K562 (cell line): ENCODE results near the gene GIGYF2. TPM values are rescaled to one million over a fixed set of nuclear protein-coding genes. Genes with fewer than 3 reads are reported as not detected.

Experiments
- AFF1 ChIP-seq, 2 experiments: fragments of 450-650 bp; IDR thresholded peaks; 2 replicates each; pipeline ENCODE4 v1.6.1; 2018; ENCODE audit warnings: mild to moderate bottlenecking in 2 of 2, low read depth in 1 of 2; ENCODE audit not compliant: partially characterized antibody in 2 of 2
- KLF1 ChIP-seq: fragments of 450-650 bp; IDR thresholded peaks from 2 replicates; pipeline ENCODE4 v1.6.1; 2016; ENCODE audit warnings: missing genetic modification characterization, missing compliant biosample characterization
- LEF1 ChIP-seq: fragments of 450-650 bp; IDR thresholded peaks from 2 replicates; pipeline ENCODE4 v1.6.1; 2016; ENCODE audit warnings: mild to moderate bottlenecking
- MAZ ChIP-seq, 2 experiments: fragments of 450-650 bp in 1 of 2; sonication (generic) in 1 of 2; formaldehyde crosslinking; IDR thresholded peaks in 1 of 2; conservative IDR thresholded peaks in 1 of 2; 2 replicates each; pipeline versions ENCODE4 v1.4.0 to v1.5.0; 2020; ENCODE audit warnings: mild to moderate bottlenecking in 1 of 2, missing genetic modification reagents in 1 of 2
- NCOR1 ChIP-seq: fragments of 450-650 bp; IDR thresholded peaks from 2 replicates; pipeline ENCODE4 v1.6.1; 2016; ENCODE audit warnings: mild to moderate bottlenecking, moderate library complexity
- PML ChIP-seq: IDR thresholded peaks from 2 replicates; pipeline ENCODE4 v1.6.1; 2012; ENCODE audit warnings: low read length, inconsistent platforms
- POLR2G ChIP-seq: fragments of 200-400 bp; formaldehyde crosslinking; IDR thresholded peaks from 2 replicates; pipeline ENCODE4 v1.6.1; 2017; ENCODE audit warnings: low read depth, mild to moderate bottlenecking, antibody characterized with exemption, low read length, moderate library complexity
- PRMT5 ChIP-seq: sonication (generic); formaldehyde crosslinking; IDR thresholded peaks from 2 replicates; pipeline ENCODE4 v1.5.0; 2020; ENCODE audit warnings: missing genetic modification reagents
- PTBP1 ChIP-seq: fragments of 200-400 bp; formaldehyde crosslinking; IDR thresholded peaks from 2 replicates; pipeline ENCODE4 v1.6.1; 2017; ENCODE audit warnings: low read depth, low read length
- SMARCE1 ChIP-seq: fragments of 450-650 bp; IDR thresholded peaks from 2 replicates; pipeline ENCODE4 v1.7.1; 2016; ENCODE audit warnings: mild to moderate bottlenecking
- SREBF1 ChIP-seq: fragments of 150-350 bp; IDR thresholded peaks from 2 replicates; pipeline ENCODE4 v1.6.1; 2014; ENCODE audit warnings: antibody characterized with exemption, low read depth, low read length, borderline replicate concordance
- ZFP36 ChIP-seq: fragments of 150-350 bp; IDR thresholded peaks from 2 replicates; pipeline ENCODE4 v1.6.1; 2018; ENCODE audit warnings: low read length, low read depth; ENCODE audit not compliant: partially characterized antibody
- ZNF57 ChIP-seq: fragments of 450-650 bp; formaldehyde crosslinking; IDR thresholded peaks from 2 replicates; pipeline ENCODE4 v1.4.0; 2020; ENCODE audit warnings: mild to moderate bottlenecking, moderate library complexity
- polyA plus RNA-seq, 8 experiments: library from polyadenylated mRNA; depleted of rRNA in 4 of 8; stranded (reverse) in 5 of 8; unstranded in 3 of 8; fragments of >200 nt; fragmentation: Nextera tagmentation in 2 of 8; fragmentation: Illumina TruSeq in 1 of 8; extraction: Ambion mirVana in 2 of 8; extraction: Trizol in 1 of 8; gene quantifications; 2 replicates each; pipeline versions ENCODE4 v1.2.1 to v1.2.3, GENCODE V29; 2011 to 2014; ENCODE audit warnings: inconsistent platforms in 1 of 8, missing spikeins in 1 of 8
- total RNA-seq, 7 experiments: library from RNA; depleted of rRNA in 6 of 7; stranded (reverse); fragments of >200 nt in 6 of 7; fragmentation: Illumina TruSeq in 2 of 7; extraction: Trizol in 2 of 7; gene quantifications; 2 replicates each; pipeline versions ENCODE4 v1.2.1 to v1.2.3, GENCODE V29; 2011 to 2021; ENCODE audit warnings: low replicate concordance in 1 of 7
- TF ChIP-seq, protein P1 (sequence below), 2 experiments: IDR thresholded peaks; 2 replicates each; pipeline ENCODE4 v1.6.1; 2011; ENCODE audit warnings: borderline replicate concordance in 1 of 2, control low read depth in 1 of 2, low read depth in 1 of 2, low read length in 1 of 2, mild to moderate bottlenecking in 1 of 2, mixed read lengths in 1 of 2, moderate library complexity in 1 of 2; ENCODE audit not compliant: insufficient read depth in 1 of 2, insufficient read length in 1 of 2, poor library complexity in 1 of 2, severe bottlenecking in 1 of 2; ENCODE audit errors: extremely low read depth in 1 of 2
- TF ChIP-seq, protein P2 (sequence below), 2 experiments: fragments of 450-650 bp; formaldehyde crosslinking in 1 of 2; IDR thresholded peaks; 2 replicates each; pipeline versions ENCODE4 v1.4.0 to v1.6.1; 2014 to 2020; ENCODE audit warnings: mild to moderate bottlenecking in 2 of 2, borderline replicate concordance in 1 of 2, low read depth in 1 of 2

The GIGYF2 gene
- total and polyA plus RNA-seq, 9 of the 15 experiments (the other 6 are each of a cell fraction or from before 2014, with no cell fraction given) = 12.7 to 52.7 (median 34.9) TPM

DNA sequence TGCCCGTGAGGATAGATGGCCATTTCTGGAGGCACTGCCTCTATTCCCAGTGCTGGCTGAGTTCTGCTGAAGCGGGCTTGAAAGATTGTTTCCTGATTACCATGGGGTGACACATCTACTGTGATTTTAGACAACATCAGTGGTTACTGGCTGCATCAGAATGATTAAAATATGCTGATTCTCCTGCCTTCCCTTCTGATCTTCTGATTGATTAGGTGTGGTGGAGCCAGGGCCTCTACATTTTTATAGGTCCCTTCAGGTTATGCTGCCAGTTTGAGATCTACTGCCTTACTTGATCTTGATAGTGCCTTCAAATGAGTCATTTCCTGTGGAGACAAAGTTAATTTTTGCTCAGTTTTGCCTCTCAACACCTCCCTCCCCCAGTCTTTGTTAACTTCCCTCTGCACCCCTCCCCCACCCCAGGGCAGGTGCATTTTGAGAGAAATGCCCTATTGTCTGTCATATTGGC is 141.3 kb downstream of the GIGYF2 start (continued):
- TF ChIP-seq SREBF1 (no peak), SMARCE1 (peak; percentile 89), MAZ (CRISPR knock-in tag; conservative IDR thresholded peaks at IDR 0.05 in 1 of 2, IDR thresholded peaks at IDR 0.05 in 1 of 2) (0 out of 4 replicates have a peak, but pooled peaks of 1 of the 2 experiments have one; percentile 27), PRMT5 (CRISPR knock-in tag) (no peak), ZNF57 (no peak), KLF1 (no peak), PTBP1 (no peak), ZFP36 (no peak), NCOR1 (0 out of 2 replicates have a peak, but pooled peaks have one; percentile 17), AFF1 (IDR thresholded peaks at IDR 0.05; ENCODE audit: low read depth in 1 of 2, partially characterized antibody in 2 of 2) (no peak), POLR2G (no peak), LEF1 (peak; percentile 66; the same call in 1 of the 2 replicates), PML (no peak)
- TF ChIP-seq, protein P1, sequence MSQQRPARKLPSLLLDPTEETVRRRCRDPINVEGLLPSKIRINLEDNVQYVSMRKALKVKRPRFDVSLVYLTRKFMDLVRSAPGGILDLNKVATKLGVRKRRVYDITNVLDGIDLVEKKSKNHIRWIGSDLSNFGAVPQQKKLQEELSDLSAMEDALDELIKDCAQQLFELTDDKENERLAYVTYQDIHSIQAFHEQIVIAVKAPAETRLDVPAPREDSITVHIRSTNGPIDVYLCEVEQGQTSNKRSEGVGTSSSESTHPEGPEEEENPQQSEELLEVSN (IDR thresholded peaks at IDR 0.05; ENCODE audit: borderline replicate concordance in 1 of 2, extremely low read depth in 1 of 2, insufficient read depth in 1 of 2, insufficient read length in 1 of 2, low read depth in 1 of 2, low read length in 1 of 2, poor library complexity in 1 of 2, severe bottlenecking in 1 of 2) = no peak
- TF ChIP-seq, protein P2, sequence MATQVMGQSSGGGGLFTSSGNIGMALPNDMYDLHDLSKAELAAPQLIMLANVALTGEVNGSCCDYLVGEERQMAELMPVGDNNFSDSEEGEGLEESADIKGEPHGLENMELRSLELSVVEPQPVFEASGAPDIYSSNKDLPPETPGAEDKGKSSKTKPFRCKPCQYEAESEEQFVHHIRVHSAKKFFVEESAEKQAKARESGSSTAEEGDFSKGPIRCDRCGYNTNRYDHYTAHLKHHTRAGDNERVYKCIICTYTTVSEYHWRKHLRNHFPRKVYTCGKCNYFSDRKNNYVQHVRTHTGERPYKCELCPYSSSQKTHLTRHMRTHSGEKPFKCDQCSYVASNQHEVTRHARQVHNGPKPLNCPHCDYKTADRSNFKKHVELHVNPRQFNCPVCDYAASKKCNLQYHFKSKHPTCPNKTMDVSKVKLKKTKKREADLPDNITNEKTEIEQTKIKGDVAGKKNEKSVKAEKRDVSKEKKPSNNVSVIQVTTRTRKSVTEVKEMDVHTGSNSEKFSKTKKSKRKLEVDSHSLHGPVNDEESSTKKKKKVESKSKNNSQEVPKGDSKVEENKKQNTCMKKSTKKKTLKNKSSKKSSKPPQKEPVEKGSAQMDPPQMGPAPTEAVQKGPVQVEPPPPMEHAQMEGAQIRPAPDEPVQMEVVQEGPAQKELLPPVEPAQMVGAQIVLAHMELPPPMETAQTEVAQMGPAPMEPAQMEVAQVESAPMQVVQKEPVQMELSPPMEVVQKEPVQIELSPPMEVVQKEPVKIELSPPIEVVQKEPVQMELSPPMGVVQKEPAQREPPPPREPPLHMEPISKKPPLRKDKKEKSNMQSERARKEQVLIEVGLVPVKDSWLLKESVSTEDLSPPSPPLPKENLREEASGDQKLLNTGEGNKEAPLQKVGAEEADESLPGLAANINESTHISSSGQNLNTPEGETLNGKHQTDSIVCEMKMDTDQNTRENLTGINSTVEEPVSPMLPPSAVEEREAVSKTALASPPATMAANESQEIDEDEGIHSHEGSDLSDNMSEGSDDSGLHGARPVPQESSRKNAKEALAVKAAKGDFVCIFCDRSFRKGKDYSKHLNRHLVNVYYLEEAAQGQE (IDR thresholded peaks at IDR 0.05; ENCODE audit: borderline replicate concordance) = no peak
- TF ChIP-seq, protein P2 (CRISPR knock-in tag; IDR thresholded peaks at IDR 0.05; ENCODE audit: low read depth) = no peak
